Adrenal gland (tissue), 12 donors: Measurements from ENCODE around the gene RGS3. TPM values are rescaled to one million over a fixed set of nuclear protein-coding genes. Genes with fewer than 3 reads are reported as not detected.
A peak's percentile ranks its signal among the peaks of the same experiment; 100 is the strongest.

Source experiments
- DNase-seq, 7 donors: peaks; one replicate each; pipeline ENCODE4 v3.0.0-alpha.2; 2019 to 2020
- H3K27ac ChIP-seq, 5 donors: fragments of 200-600 bp; sonication (generic) in 4 of 5; 1 replicate in 3 of 5; 2 replicates in 2 of 5; pipeline versions ENCODE4 v1.5.1 to v1.8.0; 2016 to 2020; ENCODE audit warnings: mild to moderate bottlenecking in 1 of 5
- H3K27me3 ChIP-seq: fragments of 200-600 bp; 2 replicates; pipeline ENCODE4 v1.8.0; 2021
- H3K36me3 ChIP-seq, 2 donors: fragments of 200-600 bp; replicated peaks in 1 of 2; 1 replicate in 1 of 2; 2 replicates in 1 of 2; pipeline versions ENCODE4 v1.5.1 to v1.8.0; 2018 to 2022
- H3K4me1 ChIP-seq, 2 donors: fragments of 200-600 bp; replicated peaks in 1 of 2; 1 replicate in 1 of 2; 2 replicates in 1 of 2; pipeline versions ENCODE4 v1.5.1 to v1.8.0; 2018 to 2021
- H3K4me3 ChIP-seq, 4 donors: fragments of 200-600 bp; sonication (generic) in 3 of 4; one replicate each; pipeline ENCODE4 v1.5.1; 2016 to 2018
- H3K9me3 ChIP-seq, 3 donors: fragments of 200-600 bp; sonication (generic) in 1 of 3; replicated peaks in 1 of 3; 1 replicate in 2 of 3; 2 replicates in 1 of 3; pipeline versions ENCODE4 v1.5.1 to v1.8.0; 2016 to 2021
- POLR2A ChIP-seq, 2 donors: fragments of 450-650 bp; IDR thresholded peaks; one replicate each; pipeline ENCODE4 v1.6.1; 2017; ENCODE audit warnings: antibody characterized with exemption in 2 of 2, mild to moderate bottlenecking in 2 of 2, moderate library complexity in 1 of 2
- WGBS, 4 donors: extraction: QIAGEN DNeasy Blood & Tissue Kit in 2 of 4; methylation state at CpG; one replicate each; pipeline versions ENCODE4 v1.1.5 to v1.1.7; 2013 to 2017; 5-methylcytosine and 5-hydroxymethylcytosine counted together
- intact Hi-C, 2 donors: fragments of 100-400 bp; cut with DNase I; formaldehyde crosslinking; loops; one replicate each; pipeline versions ENCODE4 v1.14.1 to v1.15.0; 2022 to 2023
- polyA plus RNA-seq, 3 donors: library from polyadenylated mRNA; stranded (reverse); fragments of 200-250 nt in 2 of 3; fragments of 350-450 nt in 1 of 3; fragmentation: Illumina TruSeq in 1 of 3; extraction: RNeasy Lipid Tissue Mini Kit (QIAGEN cat#74804) in 1 of 3; gene quantifications; one replicate each; pipeline ENCODE4 v1.2.3, GENCODE V29; 2013 to 2014
- total RNA-seq, 9 donors: library from RNA; depleted of rRNA in 4 of 9; stranded (reverse); fragments of >200 nt in 4 of 9; fragments of 120-200 nt in 1 of 9; fragmentation: NEBNext Ultra II Directional in 1 of 9; extraction: Animal tissue kit (Norgen Biotek cat#: 25700) in 1 of 9; gene quantifications; one replicate each; pipeline versions ENCODE4 v1.1.0 to v1.2.4, GENCODE V29; 2013 to 2023
- TF ChIP-seq, protein P1 (sequence below), 6 experiments: fragments of 450-650 bp in 4 of 6; fragments of 200-600 bp in 2 of 6; sonication (generic) in 1 of 6; IDR thresholded peaks; 1 replicate in 5 of 6; 2 replicates in 1 of 6; pipeline versions ENCODE4 v1.5.1 to v1.8.0; 2016 to 2021; ENCODE audit warnings: antibody characterized with exemption in 6 of 6, mild to moderate bottlenecking in 2 of 6, moderate library complexity in 1 of 6
- donor health status: healthy with polysubstance abuse.
- donor health status: Bipolar disorder and iron deficiency.
- donor health status: DM: yes; HTN: yes; CAD: no.
- donor health status: DM: no; HTN: no; CAD: no.
- donor health status: DM: no; HTN: no; CAD: no.
- donor health status: DM: yes; HTN: yes; CAD: no.

The RGS3 gene
- total and polyA plus RNA-seq, 12 donors, result 34.5 to 126 (median 65.6) TPM

DNA sequence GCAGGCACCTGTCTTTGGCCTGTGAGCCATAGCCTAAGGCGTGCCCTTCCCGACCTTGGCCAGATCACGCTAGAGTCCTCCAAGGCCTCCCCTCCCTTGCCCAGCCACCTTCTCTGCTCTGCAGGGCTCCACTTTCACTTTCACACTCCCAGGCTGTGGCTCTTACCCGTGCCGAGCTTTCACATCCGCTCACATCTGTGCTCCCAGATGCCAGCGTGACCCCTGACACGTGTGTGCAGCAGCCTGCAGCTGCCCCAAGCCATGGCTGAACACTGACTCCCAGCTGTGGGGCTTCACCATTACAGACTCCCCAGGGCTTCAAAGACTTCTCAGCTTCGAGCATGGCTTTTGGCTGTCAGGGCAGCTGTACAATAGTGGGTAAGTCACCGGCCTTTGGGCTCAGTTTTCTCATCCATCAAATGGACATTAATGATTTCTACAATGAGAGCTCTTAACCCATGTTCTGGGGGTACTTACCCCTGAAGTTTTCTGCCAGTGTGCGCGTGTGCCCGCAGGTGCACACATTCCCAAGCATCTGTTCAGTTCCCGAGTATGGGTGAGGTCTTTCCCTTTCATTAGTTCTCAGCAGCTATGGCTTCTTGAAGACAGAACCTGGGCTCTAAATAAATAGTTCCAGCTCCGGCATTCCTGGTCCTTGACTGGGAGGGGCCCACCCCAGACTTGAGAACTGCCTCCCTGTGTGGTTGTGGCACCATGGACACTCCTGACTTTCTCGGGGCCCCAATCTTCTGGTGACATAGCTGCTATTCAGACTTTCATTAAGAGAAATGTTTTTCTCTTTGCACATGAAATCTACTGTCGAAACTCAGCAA, 118.6 kb downstream of the RGS3 start:
- Histone ChIP-seq H3K4me1 (peaks cover 20 to 57% of the 10 kb centered on the region in 2 donors), H3K36me3 (peaks cover 0 to 19% of the 10 kb centered on the region in 2 donors), H3K9me3 (no peaks in the 10 kb centered on the region), H3K27ac (peak overlapping the region; percentile 42 to 90 (median 74)), H3K27me3 (no peaks in the 10 kb centered on the region), H3K4me3 (peak overlapping the region in 1 of 4 donors; percentile 17)
- TF ChIP-seq POLR2A (IDR thresholded peaks at IDR 0.05), result no peak
- TF ChIP-seq, protein P1, sequence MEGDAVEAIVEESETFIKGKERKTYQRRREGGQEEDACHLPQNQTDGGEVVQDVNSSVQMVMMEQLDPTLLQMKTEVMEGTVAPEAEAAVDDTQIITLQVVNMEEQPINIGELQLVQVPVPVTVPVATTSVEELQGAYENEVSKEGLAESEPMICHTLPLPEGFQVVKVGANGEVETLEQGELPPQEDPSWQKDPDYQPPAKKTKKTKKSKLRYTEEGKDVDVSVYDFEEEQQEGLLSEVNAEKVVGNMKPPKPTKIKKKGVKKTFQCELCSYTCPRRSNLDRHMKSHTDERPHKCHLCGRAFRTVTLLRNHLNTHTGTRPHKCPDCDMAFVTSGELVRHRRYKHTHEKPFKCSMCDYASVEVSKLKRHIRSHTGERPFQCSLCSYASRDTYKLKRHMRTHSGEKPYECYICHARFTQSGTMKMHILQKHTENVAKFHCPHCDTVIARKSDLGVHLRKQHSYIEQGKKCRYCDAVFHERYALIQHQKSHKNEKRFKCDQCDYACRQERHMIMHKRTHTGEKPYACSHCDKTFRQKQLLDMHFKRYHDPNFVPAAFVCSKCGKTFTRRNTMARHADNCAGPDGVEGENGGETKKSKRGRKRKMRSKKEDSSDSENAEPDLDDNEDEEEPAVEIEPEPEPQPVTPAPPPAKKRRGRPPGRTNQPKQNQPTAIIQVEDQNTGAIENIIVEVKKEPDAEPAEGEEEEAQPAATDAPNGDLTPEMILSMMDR (IDR thresholded peaks at IDR 0.05), result peak in 5 of 6 experiments; percentile 36 to 62 (median 43)
- intact Hi-C loops, result no loop called here
- WGBS, 4 donors, result 34 to 43% (median 40%) methylated on average over 16 to 17 of the region's 17 CpGs
- DNase-seq, result peak; percentile 74 to 95 (median 90)

DNA sequence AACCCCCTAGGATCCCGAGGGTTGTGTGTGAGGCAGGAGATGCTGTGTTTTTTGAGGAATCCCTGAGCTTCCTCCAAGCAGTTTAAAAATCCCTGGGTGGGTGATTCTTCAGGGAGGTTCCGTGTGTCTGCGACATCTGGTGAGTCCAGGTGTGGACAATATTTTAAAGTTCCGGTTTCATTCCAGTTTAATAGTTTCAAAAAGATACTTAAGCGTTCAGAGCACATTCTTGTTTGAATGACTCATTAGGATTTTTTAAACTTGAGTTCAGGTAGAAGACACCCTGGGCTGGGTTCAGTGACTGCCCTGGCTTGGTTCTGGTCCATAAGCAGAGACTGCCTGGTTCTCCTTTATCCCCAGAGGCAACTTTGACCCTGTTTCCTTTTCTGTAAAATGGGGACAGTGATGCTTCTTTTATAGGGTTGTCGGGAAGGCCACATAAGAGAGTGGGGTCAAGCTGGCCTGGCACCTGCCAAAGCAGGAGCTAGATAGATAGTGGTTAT, 119.2 kb downstream of the RGS3 start:
- no peaks in the 10 kb centered on the region for H3K27me3 ChIP-seq
- H3K9me3 ChIP-seq, result no peaks in the 10 kb centered on the region
- no peak for DNase-seq
- H3K27ac ChIP-seq, result peak overlapping the region in 3 of 5 donors; percentile 68 to 90 (median 84)
- 84 to 92% (median 89%) methylated on average over 6 of the region's 6 CpGs for WGBS, 4 donors
- H3K4me1 ChIP-seq, result peaks cover 20 to 52% of the 10 kb centered on the region in 2 donors
- no peak overlapping the region for H3K4me3 ChIP-seq
- intact Hi-C loops, result no loop called here
- TF ChIP-seq, protein P1 (IDR thresholded peaks at IDR 0.05), result no peak
- TF ChIP-seq POLR2A (IDR thresholded peaks at IDR 0.05), result no peak
- peaks cover 0 to 19% of the 10 kb centered on the region in 2 donors for H3K36me3 ChIP-seq

DNA sequence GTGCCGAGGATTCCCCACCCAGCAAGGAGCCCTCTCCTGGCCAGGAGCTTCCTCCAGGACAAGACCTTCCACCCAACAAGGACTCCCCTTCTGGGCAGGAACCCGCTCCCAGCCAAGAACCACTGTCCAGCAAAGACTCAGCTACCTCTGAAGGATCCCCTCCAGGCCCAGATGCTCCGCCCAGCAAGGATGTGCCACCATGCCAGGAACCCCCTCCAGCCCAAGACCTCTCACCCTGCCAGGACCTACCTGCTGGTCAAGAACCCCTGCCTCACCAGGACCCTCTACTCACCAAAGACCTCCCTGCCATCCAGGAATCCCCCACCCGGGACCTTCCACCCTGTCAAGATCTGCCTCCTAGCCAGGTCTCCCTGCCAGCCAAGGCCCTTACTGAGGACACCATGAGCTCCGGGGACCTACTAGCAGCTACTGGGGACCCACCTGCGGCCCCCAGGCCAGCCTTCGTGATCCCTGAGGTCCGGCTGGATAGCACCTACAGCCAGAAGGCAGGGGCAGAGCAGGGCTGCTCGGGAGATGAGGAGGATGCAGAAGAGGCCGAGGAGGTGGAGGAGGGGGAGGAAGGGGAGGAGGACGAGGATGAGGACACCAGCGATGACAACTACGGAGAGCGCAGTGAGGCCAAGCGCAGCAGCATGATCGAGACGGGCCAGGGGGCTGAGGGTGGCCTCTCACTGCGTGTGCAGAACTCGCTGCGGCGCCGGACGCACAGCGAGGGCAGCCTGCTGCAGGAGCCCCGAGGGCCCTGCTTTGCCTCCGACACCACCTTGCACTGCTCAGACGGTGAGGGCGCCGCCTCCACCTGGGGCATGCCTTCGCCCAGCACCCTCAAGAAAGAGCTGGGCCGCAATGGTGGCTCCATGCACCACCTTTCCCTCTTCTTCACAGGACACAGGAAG, 120.2 kb downstream of the RGS3 start:
- Histone ChIP-seq H3K27me3 (no peaks in the 10 kb centered on the region), H3K27ac (no peak overlapping the region), H3K4me1 (peaks cover 20 to 43% of the 10 kb centered on the region in 2 donors), H3K36me3 (peaks cover 0 to 19% of the 10 kb centered on the region in 2 donors), H3K9me3 (no peaks in the 10 kb centered on the region), H3K4me3 (no peak overlapping the region)
- intact Hi-C loops, result no loop called here
- TF ChIP-seq POLR2A (IDR thresholded peaks at IDR 0.05), result no peak
- TF ChIP-seq, protein P1 (IDR thresholded peaks at IDR 0.05), result no peak
- DNase-seq, result peak in 1 of 7 donors; percentile 8
- WGBS, 4 donors, result 93 to 95% (median 94%) methylated on average over 16 to 31 of the region's 31 CpGs
